GM23338 (cell line): ENCODE measurements around the gene SRGAP1. TPM values are rescaled to one million over a fixed set of nuclear protein-coding genes. Genes with fewer than 3 reads are reported as not detected.

ENCODE experiments used
- ATAC-seq: fragments of 200-7000 bp; cut with Tn5 transposase; 3 replicates; pipeline ENCODE4 v1.9.1; 2020
- DNase-seq: peaks from one replicate; pipeline ENCODE4 v3.0.0-alpha.2; 2015; ENCODE audit warnings: low spot score
- H2AFZ ChIP-seq: fragments of 200-600 bp; sonication (generic); 2 replicates; pipeline ENCODE4 v1.8.0; 2016; ENCODE audit warnings: antibody characterized with exemption, mild to moderate bottlenecking, moderate library complexity
- H3F3A ChIP-seq: fragments of 200-600 bp; sonication (generic); replicated peaks from 2 replicates; pipeline ENCODE4 v1.8.0; 2017; ENCODE audit warnings: antibody characterized with exemption, mixed run types, low read depth
- H3K27ac ChIP-seq: fragments of 200-600 bp; sonication (generic); 2 replicates; pipeline ENCODE4 v1.6.1; 2016; ENCODE audit warnings: low read depth
- H3K27me3 ChIP-seq: fragments of 200-600 bp; sonication (generic); 2 replicates; pipeline ENCODE4 v1.8.0; 2016; ENCODE audit warnings: mild to moderate bottlenecking, mixed run types, moderate library complexity; ENCODE audit not compliant: insufficient read depth
- H3K36me3 ChIP-seq: fragments of 200-600 bp; sonication (generic); 2 replicates; pipeline ENCODE4 v1.8.0; 2016; ENCODE audit warnings: mild to moderate bottlenecking; ENCODE audit not compliant: insufficient read depth
- H3K4me1 ChIP-seq: fragments of 200-600 bp; sonication (generic); 2 replicates; pipeline ENCODE4 v1.8.0; 2016; ENCODE audit warnings: mild to moderate bottlenecking, moderate library complexity; ENCODE audit not compliant: insufficient read depth
- H3K4me2 ChIP-seq: fragments of 200-600 bp; sonication (generic); 2 replicates; pipeline ENCODE4 v1.7.1; 2017; ENCODE audit warnings: mixed run types
- H3K4me3 ChIP-seq: fragments of 200-600 bp; sonication (generic); 2 replicates; pipeline ENCODE4 v1.6.1; 2016; ENCODE audit warnings: mixed run types
- H3K79me2 ChIP-seq: fragments of 200-600 bp; sonication (generic); replicated peaks from 2 replicates; pipeline ENCODE4 v1.8.0; 2017; ENCODE audit warnings: mild to moderate bottlenecking; ENCODE audit not compliant: insufficient read depth
- H3K9me2 ChIP-seq: fragments of 200-600 bp; sonication (generic); 2 replicates; pipeline ENCODE4 v1.8.0; 2017; ENCODE audit not compliant: insufficient read depth
- H4K20me1 ChIP-seq: fragments of 200-600 bp; sonication (generic); replicated peaks from 2 replicates; pipeline ENCODE4 v1.8.0; 2017; ENCODE audit warnings: mild to moderate bottlenecking; ENCODE audit not compliant: insufficient read depth
- H3K27ac Mint-ChIP-seq: 2 replicates; pipeline ENCODE4 v1.8.0; 2020; ENCODE audit warnings: inconsistent platforms, mild to moderate bottlenecking, moderate library complexity, mixed read lengths
- H3K27me3 Mint-ChIP-seq: 3 replicates; pipeline ENCODE4 v1.8.0; 2022; ENCODE audit warnings: low read depth, mild to moderate bottlenecking, moderate library complexity, mixed read lengths, inconsistent platforms; ENCODE audit not compliant: insufficient read depth, poor library complexity
- H3K36me3 Mint-ChIP-seq: 3 replicates; pipeline ENCODE4 v1.8.0; 2021; ENCODE audit warnings: low read depth, mild to moderate bottlenecking, inconsistent platforms, moderate library complexity, mixed read lengths
- H3K4me1 Mint-ChIP-seq: 3 replicates; pipeline ENCODE4 v1.8.0; 2020; ENCODE audit warnings: mild to moderate bottlenecking, inconsistent platforms, mixed read lengths
- H3K4me3 Mint-ChIP-seq: 3 replicates; pipeline ENCODE4 v1.8.0; 2021; ENCODE audit warnings: moderate library complexity, mild to moderate bottlenecking, inconsistent platforms, mixed read lengths
- H3K9me3 Mint-ChIP-seq: 3 replicates; pipeline ENCODE4 v1.8.0; 2020; ENCODE audit warnings: moderate library complexity, mild to moderate bottlenecking, inconsistent platforms, mixed read lengths
- ETS1 ChIP-seq: IDR thresholded peaks from 2 replicates; pipeline ENCODE4 v1.6.1; 2016; ENCODE audit warnings: antibody characterized with exemption
- EZH2 ChIP-seq: fragments of 200-600 bp; sonication (generic); IDR thresholded peaks from one replicate; pipeline ENCODE4 v1.8.0; 2017; ENCODE audit warnings: antibody characterized with exemption, mild to moderate bottlenecking, low read depth; ENCODE audit not compliant: unreplicated experiment
- EZH2phosphoT487 ChIP-seq: fragments of 200-600 bp; sonication (generic); IDR thresholded peaks from one replicate; pipeline ENCODE4 v1.8.1; 2018; ENCODE audit warnings: antibody characterized with exemption; ENCODE audit not compliant: unreplicated experiment
- JUNB ChIP-seq: IDR thresholded peaks from one replicate; pipeline ENCODE4 v1.6.1; 2016; ENCODE audit warnings: antibody characterized with exemption; ENCODE audit not compliant: unreplicated experiment
- NANOG ChIP-seq: IDR thresholded peaks from 2 replicates; pipeline ENCODE4 v1.6.1; 2016; ENCODE audit warnings: antibody characterized with exemption, borderline replicate concordance
- POLR2AphosphoS5 ChIP-seq: IDR thresholded peaks from 2 replicates; pipeline ENCODE4 v1.6.1; 2016; ENCODE audit warnings: antibody characterized with exemption, low read depth
- STAT1 ChIP-seq: IDR thresholded peaks from one replicate; pipeline ENCODE4 v1.6.1; 2016; ENCODE audit warnings: antibody characterized with exemption; ENCODE audit not compliant: unreplicated experiment
- ZNF114 ChIP-seq: fragments of 250-450 bp; sonication (Bioruptor Pico); IDR thresholded peaks from 2 replicates; pipeline ENCODE4 v1.5.0; 2020; ENCODE audit warnings: mild to moderate bottlenecking, moderate library complexity
- ZNF331 ChIP-seq: fragments of 250-450 bp; sonication (Bioruptor Pico); IDR thresholded peaks from 2 replicates; pipeline ENCODE4 v1.5.0; 2020; ENCODE audit warnings: low read depth, mild to moderate bottlenecking, moderate library complexity
- polyA plus RNA-seq: library from polyadenylated mRNA; unstranded; fragments of >200 nt; fragmentation: Nextera tagmentation; extraction: Ambion mirVana; gene quantifications from 2 replicates; pipeline ENCODE4 v1.2.1, GENCODE V29; 2016
- total RNA-seq: library from RNA; depleted of rRNA; stranded (reverse); fragments of >200 nt; shearing (Covaris generic); gene quantifications from 2 replicates; pipeline ENCODE4 v1.2.3, GENCODE V29; 2014
- TF ChIP-seq, protein P1 (sequence below): IDR thresholded peaks from one replicate; pipeline ENCODE4 v1.6.1; 2018; ENCODE audit warnings: antibody characterized with exemption; ENCODE audit not compliant: unreplicated experiment
- TF ChIP-seq, protein P2 (sequence below): fragments of 250-450 bp; sonication (Bioruptor Pico); IDR thresholded peaks from 2 replicates; pipeline ENCODE4 v1.5.0; 2020; ENCODE audit warnings: mild to moderate bottlenecking, moderate library complexity

Gene SRGAP1
- total and polyA plus RNA-seq, 2 experiments from 2014 or later, result 6.1 to 8.1 TPM

DNA sequence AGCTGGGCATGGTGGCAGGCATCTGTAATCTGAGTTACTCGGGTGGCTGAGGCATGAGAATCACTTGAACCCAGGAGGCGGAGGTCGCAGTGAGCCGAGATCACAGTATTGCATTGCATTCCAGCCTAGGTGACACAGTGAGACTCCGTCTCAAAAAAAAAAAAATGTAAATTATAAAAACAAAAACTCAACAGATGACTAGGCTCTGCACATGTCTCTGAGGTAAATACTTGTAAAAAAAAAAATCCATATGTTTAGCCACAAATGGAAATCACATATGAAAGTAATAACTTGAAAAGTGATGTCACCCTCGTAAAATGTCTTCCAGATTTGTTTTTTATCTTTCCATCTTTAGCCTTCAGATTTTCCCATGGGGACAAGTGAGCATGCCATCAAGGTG, 292.6 kb downstream of the SRGAP1 start (continued):
- TF ChIP-seq, protein P1, sequence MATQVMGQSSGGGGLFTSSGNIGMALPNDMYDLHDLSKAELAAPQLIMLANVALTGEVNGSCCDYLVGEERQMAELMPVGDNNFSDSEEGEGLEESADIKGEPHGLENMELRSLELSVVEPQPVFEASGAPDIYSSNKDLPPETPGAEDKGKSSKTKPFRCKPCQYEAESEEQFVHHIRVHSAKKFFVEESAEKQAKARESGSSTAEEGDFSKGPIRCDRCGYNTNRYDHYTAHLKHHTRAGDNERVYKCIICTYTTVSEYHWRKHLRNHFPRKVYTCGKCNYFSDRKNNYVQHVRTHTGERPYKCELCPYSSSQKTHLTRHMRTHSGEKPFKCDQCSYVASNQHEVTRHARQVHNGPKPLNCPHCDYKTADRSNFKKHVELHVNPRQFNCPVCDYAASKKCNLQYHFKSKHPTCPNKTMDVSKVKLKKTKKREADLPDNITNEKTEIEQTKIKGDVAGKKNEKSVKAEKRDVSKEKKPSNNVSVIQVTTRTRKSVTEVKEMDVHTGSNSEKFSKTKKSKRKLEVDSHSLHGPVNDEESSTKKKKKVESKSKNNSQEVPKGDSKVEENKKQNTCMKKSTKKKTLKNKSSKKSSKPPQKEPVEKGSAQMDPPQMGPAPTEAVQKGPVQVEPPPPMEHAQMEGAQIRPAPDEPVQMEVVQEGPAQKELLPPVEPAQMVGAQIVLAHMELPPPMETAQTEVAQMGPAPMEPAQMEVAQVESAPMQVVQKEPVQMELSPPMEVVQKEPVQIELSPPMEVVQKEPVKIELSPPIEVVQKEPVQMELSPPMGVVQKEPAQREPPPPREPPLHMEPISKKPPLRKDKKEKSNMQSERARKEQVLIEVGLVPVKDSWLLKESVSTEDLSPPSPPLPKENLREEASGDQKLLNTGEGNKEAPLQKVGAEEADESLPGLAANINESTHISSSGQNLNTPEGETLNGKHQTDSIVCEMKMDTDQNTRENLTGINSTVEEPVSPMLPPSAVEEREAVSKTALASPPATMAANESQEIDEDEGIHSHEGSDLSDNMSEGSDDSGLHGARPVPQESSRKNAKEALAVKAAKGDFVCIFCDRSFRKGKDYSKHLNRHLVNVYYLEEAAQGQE, result no peak
- no peak for TF ChIP-seq STAT1

DNA sequence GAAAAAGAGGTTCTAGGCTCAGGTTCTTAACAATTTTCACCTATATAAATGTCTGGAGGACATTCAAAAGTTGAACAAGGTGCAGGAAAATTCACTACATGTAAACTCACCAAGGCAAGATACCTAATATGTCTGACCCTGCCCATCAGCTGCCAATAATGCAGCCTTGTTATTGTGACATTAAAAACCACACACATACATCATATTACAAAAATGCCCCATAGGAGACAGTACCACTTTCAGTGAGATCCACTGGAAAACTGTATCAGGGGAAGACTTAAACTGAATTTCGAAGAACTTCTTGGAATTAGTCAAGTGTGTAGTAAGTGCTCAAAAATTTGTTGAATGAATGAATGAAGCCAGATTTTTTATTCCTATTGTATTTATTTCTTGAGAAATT, 294.5 kb downstream of the SRGAP1 start:
- H3K4me2 ChIP-seq, result no peak overlapping the region
- no peaks in the 10 kb centered on the region for H3F3A ChIP-seq
- H3K36me3 ChIP-seq, result no peaks in the 10 kb centered on the region; the same call in 1 of the 2 replicates
- no peaks in the 10 kb centered on the region for H3K9me2 ChIP-seq
- H3K36me3 Mint-ChIP-seq, result peaks cover 27% of the 10 kb centered on the region
- H3K4me3 ChIP-seq, result no peak overlapping the region
- no peaks in the 10 kb centered on the region for H3K4me1 ChIP-seq
- H2AFZ ChIP-seq, result no peak overlapping the region
- no peaks in the 10 kb centered on the region for H4K20me1 ChIP-seq
- no peaks in the 10 kb centered on the region for H3K4me1 Mint-ChIP-seq
- H3K27me3 ChIP-seq, result no peaks in the 10 kb centered on the region
- no peak overlapping the region for H3K27ac ChIP-seq
- H3K4me3 Mint-ChIP-seq, result no peak overlapping the region
- peaks cover 17% of the 10 kb centered on the region for H3K9me3 Mint-ChIP-seq
- DNase-seq (no peak), ATAC-seq (no peak)
- H3K79me2 ChIP-seq, result no peaks in the 10 kb centered on the region
- H3K27me3 Mint-ChIP-seq, result no peaks in the 10 kb centered on the region
- H3K27ac Mint-ChIP-seq, result no peak overlapping the region
- TF ChIP-seq, protein P2, sequence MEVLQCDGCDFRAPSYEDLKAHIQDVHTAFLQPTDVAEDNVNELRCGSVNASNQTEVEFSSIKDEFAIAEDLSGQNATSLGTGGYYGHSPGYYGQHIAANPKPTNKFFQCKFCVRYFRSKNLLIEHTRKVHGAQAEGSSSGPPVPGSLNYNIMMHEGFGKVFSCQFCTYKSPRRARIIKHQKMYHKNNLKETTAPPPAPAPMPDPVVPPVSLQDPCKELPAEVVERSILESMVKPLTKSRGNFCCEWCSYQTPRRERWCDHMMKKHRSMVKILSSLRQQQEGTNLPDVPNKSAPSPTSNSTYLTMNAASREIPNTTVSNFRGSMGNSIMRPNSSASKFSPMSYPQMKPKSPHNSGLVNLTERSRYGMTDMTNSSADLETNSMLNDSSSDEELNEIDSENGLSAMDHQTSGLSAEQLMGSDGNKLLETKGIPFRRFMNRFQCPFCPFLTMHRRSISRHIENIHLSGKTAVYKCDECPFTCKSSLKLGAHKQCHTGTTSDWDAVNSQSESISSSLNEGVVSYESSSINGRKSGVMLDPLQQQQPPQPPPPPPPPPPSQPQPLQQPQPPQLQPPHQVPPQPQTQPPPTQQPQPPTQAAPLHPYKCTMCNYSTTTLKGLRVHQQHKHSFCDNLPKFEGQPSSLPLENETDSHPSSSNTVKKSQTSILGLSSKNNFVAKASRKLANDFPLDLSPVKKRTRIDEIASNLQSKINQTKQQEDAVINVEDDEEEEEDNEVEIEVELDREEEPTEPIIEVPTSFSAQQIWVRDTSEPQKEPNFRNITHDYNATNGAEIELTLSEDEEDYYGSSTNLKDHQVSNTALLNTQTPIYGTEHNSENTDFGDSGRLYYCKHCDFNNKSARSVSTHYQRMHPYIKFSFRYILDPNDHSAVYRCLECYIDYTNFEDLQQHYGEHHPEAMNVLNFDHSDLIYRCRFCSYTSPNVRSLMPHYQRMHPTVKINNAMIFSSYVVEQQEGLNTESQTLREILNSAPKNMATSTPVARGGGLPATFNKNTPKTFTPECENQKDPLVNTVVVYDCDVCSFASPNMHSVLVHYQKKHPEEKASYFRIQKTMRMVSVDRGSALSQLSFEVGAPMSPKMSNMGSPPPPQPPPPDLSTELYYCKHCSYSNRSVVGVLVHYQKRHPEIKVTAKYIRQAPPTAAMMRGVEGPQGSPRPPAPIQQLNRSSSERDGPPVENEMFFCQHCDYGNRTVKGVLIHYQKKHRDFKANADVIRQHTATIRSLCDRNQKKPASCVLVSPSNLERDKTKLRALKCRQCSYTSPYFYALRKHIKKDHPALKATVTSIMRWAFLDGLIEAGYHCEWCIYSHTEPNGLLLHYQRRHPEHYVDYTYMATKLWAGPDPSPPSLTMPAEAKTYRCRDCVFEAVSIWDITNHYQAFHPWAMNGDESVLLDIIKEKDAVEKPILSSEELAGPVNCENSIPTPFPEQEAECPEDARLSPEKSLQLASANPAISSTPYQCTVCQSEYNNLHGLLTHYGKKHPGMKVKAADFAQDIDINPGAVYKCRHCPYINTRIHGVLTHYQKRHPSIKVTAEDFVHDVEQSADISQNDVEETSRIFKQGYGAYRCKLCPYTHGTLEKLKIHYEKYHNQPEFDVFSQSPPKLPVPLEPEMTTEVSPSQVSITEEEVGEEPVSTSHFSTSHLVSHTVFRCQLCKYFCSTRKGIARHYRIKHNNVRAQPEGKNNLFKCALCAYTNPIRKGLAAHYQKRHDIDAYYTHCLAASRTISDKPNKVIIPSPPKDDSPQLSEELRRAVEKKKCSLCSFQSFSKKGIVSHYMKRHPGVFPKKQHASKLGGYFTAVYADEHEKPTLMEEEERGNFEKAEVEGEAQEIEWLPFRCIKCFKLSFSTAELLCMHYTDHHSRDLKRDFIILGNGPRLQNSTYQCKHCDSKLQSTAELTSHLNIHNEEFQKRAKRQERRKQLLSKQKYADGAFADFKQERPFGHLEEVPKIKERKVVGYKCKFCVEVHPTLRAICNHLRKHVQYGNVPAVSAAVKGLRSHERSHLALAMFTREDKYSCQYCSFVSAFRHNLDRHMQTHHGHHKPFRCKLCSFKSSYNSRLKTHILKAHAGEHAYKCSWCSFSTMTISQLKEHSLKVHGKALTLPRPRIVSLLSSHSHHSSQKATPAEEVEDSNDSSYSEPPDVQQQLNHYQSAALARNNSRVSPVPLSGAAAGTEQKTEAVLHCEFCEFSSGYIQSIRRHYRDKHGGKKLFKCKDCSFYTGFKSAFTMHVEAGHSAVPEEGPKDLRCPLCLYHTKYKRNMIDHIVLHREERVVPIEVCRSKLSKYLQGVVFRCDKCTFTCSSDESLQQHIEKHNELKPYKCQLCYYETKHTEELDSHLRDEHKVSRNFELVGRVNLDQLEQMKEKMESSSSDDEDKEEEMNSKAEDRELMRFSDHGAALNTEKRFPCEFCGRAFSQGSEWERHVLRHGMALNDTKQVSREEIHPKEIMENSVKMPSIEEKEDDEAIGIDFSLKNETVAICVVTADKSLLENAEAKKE (CRISPR knock-in tag), result no peak
- TF ChIP-seq, protein P1, result no peak
- TF ChIP-seq EZH2phosphoT487 (no peak), ZNF114 (CRISPR knock-in tag) (no peak), POLR2AphosphoS5 (no peak), STAT1 (no peak), NANOG (no peak), JUNB (no peak), ZNF331 (no peak), ETS1 (no peak), EZH2 (no peak)
